Liver (tissue), 9 donors: Measurements from ENCODE around the gene RBM42. TPM values are rescaled to one million over a fixed set of nuclear protein-coding genes. Genes with fewer than 3 reads are reported as not detected.
A peak's percentile ranks its signal among the peaks of the same experiment; 100 is the strongest.
"Not testable (repeated sequence)": the region's sequence is repeated elsewhere in the genome, so short reads cannot be mapped to it uniquely, and the experiment has no call there.

Source experiments
- DNase-seq: peaks from one replicate; pipeline ENCODE4 v3.0.0-alpha.2; 2017; ENCODE audit warnings: low spot score
- H3K27ac ChIP-seq, 2 donors: one replicate each; pipeline ENCODE4 v1.7.0; 2013; ENCODE audit warnings: inconsistent platforms in 2 of 2, low read length in 2 of 2, control low read depth in 1 of 2, low read depth in 1 of 2, mild to moderate bottlenecking in 1 of 2
- H3K27me3 ChIP-seq, 4 donors: one replicate each; pipeline versions ENCODE4 v1.6.1 to v1.7.0; 2013; ENCODE audit warnings: low read length in 3 of 4, inconsistent platforms in 1 of 4, mild to moderate bottlenecking in 1 of 4, moderate library complexity in 1 of 4; ENCODE audit not compliant: control insufficient read depth in 4 of 4, insufficient read depth in 4 of 4
- H3K36me3 ChIP-seq, 4 donors: one replicate each; pipeline versions ENCODE4 v1.6.1 to v1.7.0; 2013; ENCODE audit warnings: low read length in 3 of 4, mild to moderate bottlenecking in 3 of 4, low read depth in 1 of 4, moderate library complexity in 1 of 4; ENCODE audit not compliant: control insufficient read depth in 4 of 4, insufficient read depth in 3 of 4
- H3K4me1 ChIP-seq, 4 donors: one replicate each; pipeline versions ENCODE4 v1.6.1 to v1.7.0; 2013; ENCODE audit warnings: low read length in 3 of 4, mild to moderate bottlenecking in 3 of 4, moderate library complexity in 1 of 4; ENCODE audit not compliant: control insufficient read depth in 4 of 4, insufficient read depth in 4 of 4
- H3K4me3 ChIP-seq, 3 donors: one replicate each; pipeline versions ENCODE4 v1.6.1 to v1.7.0; 2013; ENCODE audit warnings: low read length in 3 of 3, control low read depth in 1 of 3, low read depth in 1 of 3, mild to moderate bottlenecking in 1 of 3
- H3K9ac ChIP-seq, 2 donors: one replicate each; pipeline ENCODE4 v1.7.0; 2013; ENCODE audit warnings: low read length in 2 of 2, mild to moderate bottlenecking in 2 of 2, moderate library complexity in 2 of 2, control low read depth in 1 of 2, low read depth in 1 of 2
- H3K9me3 ChIP-seq, 4 donors: one replicate each; pipeline versions ENCODE4 v1.6.1 to v1.7.0; 2013; ENCODE audit warnings: low read length in 3 of 4; ENCODE audit not compliant: control insufficient read depth in 4 of 4
- ATF3 ChIP-seq: IDR thresholded peaks from 2 replicates; pipeline ENCODE4 v1.6.1; 2016; ENCODE audit warnings: antibody characterized with exemption
- CTCF ChIP-seq: fragments of 150-350 bp; IDR thresholded peaks from 2 replicates; pipeline ENCODE4 v1.5.1; 2017; ENCODE audit warnings: improper control_type of control experiment, low read depth, low read length; ENCODE audit not compliant: missing input control
- FOXA1 ChIP-seq: IDR thresholded peaks from 2 replicates; pipeline ENCODE4 v1.6.1; 2016; ENCODE audit warnings: antibody characterized with exemption
- FOXA2 ChIP-seq: IDR thresholded peaks from 2 replicates; pipeline ENCODE4 v1.6.1; 2016; ENCODE audit warnings: antibody characterized with exemption
- GABPA ChIP-seq, 2 donors: IDR thresholded peaks in 1 of 2; conservative IDR thresholded peaks in 1 of 2; 2 replicates each; pipeline ENCODE4 v1.6.1; 2016; ENCODE audit warnings: antibody characterized with exemption in 2 of 2, mild to moderate bottlenecking in 1 of 2, moderate library complexity in 1 of 2
- HNF4A ChIP-seq, 2 donors: conservative IDR thresholded peaks; 2 replicates each; pipeline ENCODE4 v1.6.1; 2016; ENCODE audit warnings: antibody characterized with exemption in 2 of 2, mild to moderate bottlenecking in 2 of 2
- HNF4G ChIP-seq: IDR thresholded peaks from 2 replicates; pipeline ENCODE4 v1.6.1; 2016; ENCODE audit warnings: antibody characterized with exemption
- JUND ChIP-seq, 2 donors: IDR thresholded peaks; 2 replicates each; pipeline ENCODE4 v1.6.1; 2016; ENCODE audit warnings: antibody characterized with exemption in 2 of 2
- NR2F2 ChIP-seq: IDR thresholded peaks from 2 replicates; pipeline ENCODE4 v1.6.1; 2016; ENCODE audit warnings: antibody characterized with exemption
- RAD21 ChIP-seq, 2 donors: IDR thresholded peaks; 2 replicates each; pipeline ENCODE4 v1.6.1; 2016; ENCODE audit warnings: antibody characterized with exemption in 2 of 2, mild to moderate bottlenecking in 2 of 2
- RXRA ChIP-seq, 2 donors: IDR thresholded peaks; 2 replicates each; pipeline ENCODE4 v1.6.1; 2017 to 2018; ENCODE audit warnings: antibody characterized with exemption in 2 of 2, mild to moderate bottlenecking in 1 of 2
- SP1 ChIP-seq: IDR thresholded peaks from 2 replicates; pipeline ENCODE4 v1.6.1; 2018; ENCODE audit warnings: antibody characterized with exemption, mild to moderate bottlenecking
- TAF1 ChIP-seq: conservative IDR thresholded peaks from 2 replicates; pipeline ENCODE4 v1.6.1; 2016; ENCODE audit warnings: antibody characterized with exemption, mild to moderate bottlenecking
- YY1 ChIP-seq: IDR thresholded peaks from 2 replicates; pipeline ENCODE4 v1.6.1; 2016; ENCODE audit warnings: antibody characterized with exemption, mild to moderate bottlenecking
- WGBS: extraction: QIAGEN DNeasy Blood & Tissue Kit; methylation state at CpG from one replicate; pipeline ENCODE4 v1.1.7; 2013; 5-methylcytosine and 5-hydroxymethylcytosine counted together
- polyA plus RNA-seq, 2 donors: library from polyadenylated mRNA; stranded (reverse) in 1 of 2; unstranded in 1 of 2; fragments of 200-250 nt in 1 of 2; fragments of >200 nt in 1 of 2; fragmentation: Nextera tagmentation in 1 of 2; extraction: Ambion mirVana in 1 of 2; gene quantifications; one replicate each; pipeline versions ENCODE4 v1.2.1 to v1.2.3, GENCODE V29; 2013 to 2015
- total RNA-seq, 2 donors: library from RNA; depleted of rRNA; stranded (reverse); fragments of >200 nt; gene quantifications; one replicate each; pipeline ENCODE4 v1.2.3, GENCODE V29; 2014
- donor health status: healthy.
- donor health status: healthy.
- donor health status: healthy.
- donor health status: healthy.
- donor health status: healthy.

The RBM42 gene
- total and polyA plus RNA-seq, 4 donors: 17.8 to 34.7 (median 20.1) TPM

- no peak for TF ChIP-seq GABPA (IDR thresholded peaks at IDR 0.05 in 1 of 2, conservative IDR thresholded peaks at IDR 0.05 in 1 of 2)
- no peak for TF ChIP-seq SP1
- no peak for TF ChIP-seq YY1
Observed at GRCh38 chr19:35587321-35587720, 41.5 kb upstream of the RBM42 start (continued).

- H3K4me3 ChIP-seq: no peak overlapping the region
- H3K36me3 ChIP-seq: no peaks in the 10 kb centered on the region
- no peak for TF ChIP-seq RAD21 (IDR thresholded peaks at IDR 0.05)
- no peak for TF ChIP-seq NR2F2
- no peak for TF ChIP-seq FOXA2
- no peak for TF ChIP-seq ATF3
- no peak overlapping the region for H3K27ac ChIP-seq
- WGBS: 92% methylated on average over 3 of the region's 3 CpGs
- no peaks in the 10 kb centered on the region for H3K4me1 ChIP-seq
- H3K27me3 ChIP-seq: no peaks in the 10 kb centered on the region
- no peak overlapping the region for H3K9ac ChIP-seq
- DNase-seq: no peak
- H3K9me3 ChIP-seq: no peaks in the 10 kb centered on the region
Observed at GRCh38 chr19:35590875-35591274, 38.0 kb upstream of the RBM42 start.

GRCh38 chr19:35592226-35592625 lies 36.6 kb upstream of the RBM42 start:
- Histone ChIP-seq H3K27me3 (no peaks in the 10 kb centered on the region), H3K4me3 (no peak overlapping the region), H3K9me3 (no peaks in the 10 kb centered on the region), H3K36me3 (no peaks in the 10 kb centered on the region), H3K27ac (no peak overlapping the region), H3K9ac (no peak overlapping the region), H3K4me1 (no peaks in the 10 kb centered on the region)
- DNase-seq: no peak
- TF ChIP-seq ATF3 (no peak), TAF1 (no peak), NR2F2 (no peak), CTCF (peak; percentile 48), RAD21 (IDR thresholded peaks at IDR 0.05) (peak; percentile 80 to 81), YY1 (no peak)
- WGBS: 24% methylated on average over 8 of the region's 8 CpGs

GRCh38 chr19:35595026-35595425 lies 33.8 kb upstream of the RBM42 start:
- H3K27ac ChIP-seq, H3K4me3 ChIP-seq, H3K4me1 ChIP-seq, H3K9me3 ChIP-seq, H3K36me3 ChIP-seq, H3K9ac ChIP-seq, H3K27me3 ChIP-seq, DNase-seq: not testable (repeated sequence)
- WGBS: 81% methylated on average over 3 of the region's 3 CpGs

- no peak for DNase-seq
- TF ChIP-seq HNF4G (no peak), RXRA (IDR thresholded peaks at IDR 0.05) (no peak), JUND (IDR thresholded peaks at IDR 0.05) (no peak), FOXA2 (no peak), HNF4A (conservative IDR thresholded peaks at IDR 0.05) (no peak), RAD21 (IDR thresholded peaks at IDR 0.05) (no peak), NR2F2 (no peak), CTCF (no peak), TAF1 (no peak), FOXA1 (no peak), SP1 (no peak)
- 98% methylated on average over 1 of the region's 1 CpG for WGBS
- H3K9ac ChIP-seq: no peak overlapping the region
- no peak overlapping the region for H3K4me3 ChIP-seq
- H3K36me3 ChIP-seq: no peaks in the 10 kb centered on the region
- no peak overlapping the region for H3K27ac ChIP-seq
- no peaks in the 10 kb centered on the region for H3K4me1 ChIP-seq
- no peaks in the 10 kb centered on the region for H3K9me3 ChIP-seq
- H3K27me3 ChIP-seq: no peaks in the 10 kb centered on the region
Observed at GRCh38 chr19:35595928-35596327, 32.9 kb upstream of the RBM42 start.
